A673 (cell line): ENCODE measurements around the gene ZNF580. TPM values are rescaled to one million over a fixed set of nuclear protein-coding genes. Genes with fewer than 3 reads are reported as not detected.

ENCODE experiments used
- BruUV-seq: library from RNA; stranded (reverse); fragments of 400-500 nt; replicated peaks from 2 replicates; lab custom pipeline; 2021; lab: Mats Ljungman, UMichigan
- CTCF ChIA-PET: fragments of 300-600 bp; sonication (Branson Sonifier 250); formaldehyde crosslinking; loops from one replicate; lab custom pipeline; 2022; ENCODE audit warnings: antibody characterized with exemption; lab: Charles Lee
- POLR2A ChIA-PET: fragments of 300-600 bp; sonication (Branson Sonifier 250); formaldehyde crosslinking; loops from one replicate; lab custom pipeline; 2022; ENCODE audit warnings: antibody characterized with exemption; ENCODE audit not compliant: low non-redundant PET; lab: Charles Lee
- DNase-seq: peaks from one replicate; pipeline ENCODE4 v3.0.0-alpha.2; 2015; ENCODE audit warnings: low spot score
- H3K27ac ChIP-seq: fragments of 200-600 bp; sonication (generic); 2 replicates; pipeline ENCODE4 v1.5.1; 2016; ENCODE audit warnings: mixed run types, low read depth, mild to moderate bottlenecking, mixed read lengths, antibody characterized with exemption, low read length; ENCODE audit not compliant: poor library complexity, severe bottlenecking
- H3K27me3 ChIP-seq: fragments of 200-600 bp; sonication (generic); replicated peaks from 2 replicates; pipeline ENCODE4 v1.6.1; 2017; ENCODE audit warnings: mixed run types, low read depth, mild to moderate bottlenecking, mixed read lengths, antibody characterized with exemption, low read length; ENCODE audit not compliant: insufficient read depth, poor library complexity
- H3K36me3 ChIP-seq: fragments of 200-600 bp; sonication (generic); 2 replicates; pipeline ENCODE4 v1.6.1; 2016; ENCODE audit warnings: mixed run types, mild to moderate bottlenecking, mixed read lengths, antibody characterized with exemption, low read length; ENCODE audit not compliant: insufficient read depth, poor library complexity, severe bottlenecking
- H3K4me1 ChIP-seq: fragments of 200-600 bp; sonication (generic); 2 replicates; pipeline ENCODE4 v1.6.1; 2017; ENCODE audit warnings: mixed run types, mild to moderate bottlenecking, mixed read lengths, antibody characterized with exemption, low read length; ENCODE audit not compliant: insufficient read depth, poor library complexity, severe bottlenecking
- H3K4me3 ChIP-seq: fragments of 200-600 bp; sonication (generic); 2 replicates; pipeline ENCODE4 v1.5.1; 2016; ENCODE audit warnings: low read depth, mixed run types, mild to moderate bottlenecking, mixed read lengths, low read length; ENCODE audit not compliant: poor library complexity, severe bottlenecking
- H3K9me3 ChIP-seq: fragments of 200-600 bp; sonication (generic); 2 replicates; pipeline ENCODE4 v1.6.1; 2016; ENCODE audit warnings: mixed run types, low read depth, mild to moderate bottlenecking, mixed read lengths, antibody characterized with exemption, low read length; ENCODE audit not compliant: poor library complexity, severe bottlenecking
- CTCF ChIP-seq: fragments of 300-800, 200-600 bp; sonication (generic); conservative IDR thresholded peaks from 2 replicates; pipeline ENCODE4 v1.5.1; 2017; ENCODE audit warnings: low read depth, mild to moderate bottlenecking, antibody characterized with exemption, low read length, moderate library complexity, mixed read lengths
- EZH2 ChIP-seq: fragments of 200-600 bp; sonication (generic); IDR thresholded peaks from 2 replicates; pipeline ENCODE4 v1.6.1; 2017; ENCODE audit warnings: borderline replicate concordance, low read depth, mild to moderate bottlenecking, mixed read lengths, antibody characterized with exemption, low read length; ENCODE audit not compliant: poor library complexity, severe bottlenecking
- intact Hi-C: fragments of 100-400 bp; cut with micrococcal nuclease; formaldehyde crosslinking; loops from one replicate; pipeline ENCODE4 v1.10.0; 2022; ENCODE audit not compliant: unreplicated experiment
- total RNA-seq: library from RNA; stranded (reverse); gene quantifications from 2 replicates; pipeline ENCODE4 v1.2.3, GENCODE V29; 2021

Gene ZNF580
- total RNA-seq, 1 experiment from 2014 or later = 49.1 TPM

GRCh38 chr19:55618426-55618825, 22.4 kb upstream of the ZNF580 start:
- ChIA-PET POLR2A (interaction anchor here (0.8 kb wide), 1 partner anchor 14 kb away, joined by 6 read pairs; no protein-coding TSS in a partner anchor), CTCF (interaction anchor here (0.6 kb wide), 1 partner anchor 14 kb away, joined by 7 read pairs; no protein-coding TSS in a partner anchor)
- no peak for TF ChIP-seq CTCF
- TF ChIP-seq EZH2 = no peak
- peaks cover 29% of the 10 kb centered on the region for H3K36me3 ChIP-seq
- H3K4me3 ChIP-seq = no peak overlapping the region
- DNase-seq = no peak
- intact Hi-C loops = no loop called here
- no peaks in the 10 kb centered on the region for H3K4me1 ChIP-seq
- no peak overlapping the region for H3K27ac ChIP-seq
- no peaks in the 10 kb centered on the region for H3K27me3 ChIP-seq
- no TSS peak for BruUV-seq
- no peaks in the 10 kb centered on the region for H3K9me3 ChIP-seq

DNA sequence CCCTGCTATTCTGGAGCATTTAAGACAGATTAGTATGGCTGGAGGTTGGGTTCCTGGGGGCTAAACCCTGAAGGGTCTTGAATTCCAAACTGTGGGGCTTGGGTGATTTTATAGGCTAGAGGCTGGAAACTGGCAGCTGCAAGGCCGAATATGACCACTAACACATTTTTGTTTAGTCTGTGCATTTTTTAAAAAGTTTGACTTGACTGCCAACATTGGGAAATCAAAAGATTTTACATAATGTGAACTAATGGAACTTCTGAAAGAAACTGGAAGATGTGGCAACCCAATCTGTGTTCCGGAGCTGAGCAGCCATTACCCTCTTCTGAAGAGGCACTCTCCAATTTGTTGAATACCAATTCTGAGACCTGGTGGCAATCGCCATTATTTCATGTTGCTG, 21.5 kb upstream of the ZNF580 start:
- Histone ChIP-seq H3K4me1 (no peaks in the 10 kb centered on the region), H3K36me3 (peaks cover 25% of the 10 kb centered on the region), H3K27me3 (no peaks in the 10 kb centered on the region), H3K9me3 (no peaks in the 10 kb centered on the region), H3K27ac (no peak overlapping the region), H3K4me3 (no peak overlapping the region)
- POLR2A ChIA-PET = interaction anchor here (0.8 kb wide), 1 partner anchor 15 kb away, joined by 6 read pairs; no protein-coding TSS in a partner anchor
- intact Hi-C loops = no loop called here
- TF ChIP-seq EZH2 = no peak
- no peak for TF ChIP-seq CTCF
- DNase-seq = no peak
- no TSS peak for BruUV-seq
- CTCF ChIA-PET = no interaction called here

GRCh38 chr19:55620410-55621204, 20.2 kb upstream of the ZNF580 start:
- CTCF ChIA-PET = no interaction called here

More at GRCh38 chr19:55620410-55621204, 20.2 kb upstream of the ZNF580 start:
- POLR2A ChIA-PET = interaction anchor here (0.6 kb wide), 2 partner anchors 16 to 1159 kb away, joined by 3 to 10 read pairs; no protein-coding TSS in a partner anchor
- H3K4me3 ChIP-seq = no peak overlapping the region
- peaks cover 5% of the 10 kb centered on the region for H3K4me1 ChIP-seq
- TF ChIP-seq CTCF (no peak), EZH2 (no peak)
- no peak for DNase-seq
- no peaks in the 10 kb centered on the region for H3K27me3 ChIP-seq
- H3K27ac ChIP-seq = peak overlapping the region; percentile 13
- BruUV-seq = TSS peak; percentile 18
- no peaks in the 10 kb centered on the region for H3K9me3 ChIP-seq
- intact Hi-C loops = no loop called here
- H3K36me3 ChIP-seq = peaks cover 21% of the 10 kb centered on the region
